Tibial artery (tissue), 4 donors: ENCODE results near the gene HHIPL1.

Experiments used
- DNase-seq, 2 donors: peaks; one replicate each; pipeline ENCODE4 v3.0.0-alpha.2; 2019
- H3K27ac ChIP-seq, 2 donors: fragments of 200-600 bp; sonication (generic) in 1 of 2; 1 replicate in 1 of 2; 2 replicates in 1 of 2; pipeline ENCODE4 v1.5.1; 2018 to 2019; ENCODE audit warnings: mild to moderate bottlenecking in 1 of 2
- H3K27me3 ChIP-seq, 2 donors: fragments of 200-600 bp; sonication (generic) in 1 of 2; one replicate each; pipeline versions ENCODE4 v1.5.1 to v1.6.0; 2016 to 2019
- H3K36me3 ChIP-seq, 3 donors: fragments of 200-600 bp; sonication (generic) in 2 of 3; one replicate each; pipeline ENCODE4 v1.5.1; 2016 to 2019; ENCODE audit warnings: mild to moderate bottlenecking in 2 of 3
- H3K4me1 ChIP-seq, 4 donors: fragments of 200-600 bp; sonication (generic) in 2 of 4; 1 replicate in 3 of 4; 2 replicates in 1 of 4; pipeline ENCODE4 v1.5.1; 2016 to 2019
- H3K4me3 ChIP-seq, 2 donors: fragments of 200-600 bp; sonication (generic) in 1 of 2; 1 replicate in 1 of 2; 2 replicates in 1 of 2; pipeline ENCODE4 v1.5.1; 2018 to 2019; ENCODE audit warnings: mild to moderate bottlenecking in 2 of 2
- H3K9me3 ChIP-seq, 3 donors: fragments of 200-600 bp; sonication (generic) in 1 of 3; one replicate each; pipeline ENCODE4 v1.5.1; 2016 to 2019
- CTCF ChIP-seq, 2 experiments: fragments of 200-600 bp in 1 of 2; fragments of 450-650 bp in 1 of 2; IDR thresholded peaks; one replicate each; pipeline ENCODE4 v1.5.1; 2017 to 2019; ENCODE audit warnings: antibody characterized with exemption in 2 of 2, mild to moderate bottlenecking in 1 of 2, moderate library complexity in 1 of 2
- intact Hi-C: fragments of 100-400 bp; cut with DNase I; formaldehyde crosslinking; loops from one replicate; pipeline ENCODE4 v1.15.0; 2023; ENCODE audit warnings: low total_unique reads

HHIPL1 gene

GRCh38 chr14:99668307-99669295 is 23.7 kb downstream of the HHIPL1 start:
- no peak overlapping the region for H3K27ac ChIP-seq
- intact Hi-C loops: no loop called here

GRCh38 chr14:99670361-99671234 is 25.7 kb downstream of the HHIPL1 start:
- Histone ChIP-seq H3K27me3 (peaks cover 0 to 18% of the 10 kb centered on the region in 2 donors), H3K9me3 (no peaks in the 10 kb centered on the region), H3K36me3 (no peaks in the 10 kb centered on the region), H3K4me3 (no peak overlapping the region), H3K4me1 (peaks cover 0 to 11% (median 1%) of the 10 kb centered on the region in 4 donors), H3K27ac (no peak overlapping the region)
- DNase-seq: no peak
- intact Hi-C loops: no loop called here
- TF ChIP-seq CTCF (IDR thresholded peaks at IDR 0.05): no peak

More at GRCh38 chr14:99668307-99669295, 23.7 kb downstream of the HHIPL1 start:
- Histone ChIP-seq H3K4me3 (no peak overlapping the region), H3K4me1 (peaks cover 0 to 11% (median 1%) of the 10 kb centered on the region in 4 donors), H3K9me3 (no peaks in the 10 kb centered on the region), H3K36me3 (peaks cover 0 to 3% (median 0%) of the 10 kb centered on the region in 3 donors), H3K27me3 (peaks cover 0 to 2% of the 10 kb centered on the region in 2 donors)
- no peak for TF ChIP-seq CTCF (IDR thresholded peaks at IDR 0.05)
- DNase-seq: no peak

- peaks cover 0 to 11% (median 1%) of the 10 kb centered on the region in 4 donors for H3K4me1 ChIP-seq
- H3K27ac ChIP-seq: no peak overlapping the region
- DNase-seq: no peak
- H3K36me3 ChIP-seq: no peaks in the 10 kb centered on the region
- H3K9me3 ChIP-seq: no peaks in the 10 kb centered on the region
- peaks cover 0 to 28% of the 10 kb centered on the region in 2 donors for H3K27me3 ChIP-seq
- TF ChIP-seq CTCF (IDR thresholded peaks at IDR 0.05): no peak
- H3K4me3 ChIP-seq: no peak overlapping the region
- intact Hi-C loops: no loop called here
Measured at GRCh38 chr14:99671235-99672224, 26.6 kb downstream of the HHIPL1 start.

GRCh38 chr14:99672506-99673304 is 27.8 kb downstream of the HHIPL1 start:
- Histone ChIP-seq H3K4me3 (no peak overlapping the region), H3K27me3 (peaks cover 0 to 31% of the 10 kb centered on the region in 2 donors), H3K36me3 (no peaks in the 10 kb centered on the region), H3K27ac (no peak overlapping the region), H3K4me1 (peaks cover 0 to 11% (median 1%) of the 10 kb centered on the region in 4 donors), H3K9me3 (peaks cover 0 to 6% (median 2%) of the 10 kb centered on the region in 3 donors)
- intact Hi-C loops: no loop called here
- no peak for DNase-seq
- no peak for TF ChIP-seq CTCF (IDR thresholded peaks at IDR 0.05)
